Measurements from ENCODE around the gene CCDC179.

DNA sequence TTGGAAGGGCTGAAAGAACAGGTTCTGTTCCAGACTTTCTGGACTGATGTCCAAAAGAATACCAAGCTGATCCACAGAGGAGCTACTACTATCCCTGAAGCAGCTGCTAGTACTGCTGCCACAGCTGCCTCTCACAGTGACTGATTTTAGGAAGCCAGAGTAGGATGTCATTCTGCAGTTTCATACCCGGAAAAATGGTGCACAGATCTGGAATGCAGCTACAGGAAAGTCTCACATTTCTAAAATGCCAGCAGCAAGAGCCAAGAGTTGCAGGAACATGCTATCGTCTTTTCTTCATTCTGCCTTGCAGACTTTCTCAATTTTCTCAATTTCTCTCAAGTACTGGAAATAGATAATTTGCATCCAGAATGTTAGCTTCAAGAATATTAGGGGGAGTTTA lies 19.4 kb upstream of the CCDC179 start:
- TF ChIP-seq EZH2phosphoT487 (IDR thresholded peaks at IDR 0.05; ENCODE audit: low read depth) = no peak
- TF ChIP-seq, protein P1, sequence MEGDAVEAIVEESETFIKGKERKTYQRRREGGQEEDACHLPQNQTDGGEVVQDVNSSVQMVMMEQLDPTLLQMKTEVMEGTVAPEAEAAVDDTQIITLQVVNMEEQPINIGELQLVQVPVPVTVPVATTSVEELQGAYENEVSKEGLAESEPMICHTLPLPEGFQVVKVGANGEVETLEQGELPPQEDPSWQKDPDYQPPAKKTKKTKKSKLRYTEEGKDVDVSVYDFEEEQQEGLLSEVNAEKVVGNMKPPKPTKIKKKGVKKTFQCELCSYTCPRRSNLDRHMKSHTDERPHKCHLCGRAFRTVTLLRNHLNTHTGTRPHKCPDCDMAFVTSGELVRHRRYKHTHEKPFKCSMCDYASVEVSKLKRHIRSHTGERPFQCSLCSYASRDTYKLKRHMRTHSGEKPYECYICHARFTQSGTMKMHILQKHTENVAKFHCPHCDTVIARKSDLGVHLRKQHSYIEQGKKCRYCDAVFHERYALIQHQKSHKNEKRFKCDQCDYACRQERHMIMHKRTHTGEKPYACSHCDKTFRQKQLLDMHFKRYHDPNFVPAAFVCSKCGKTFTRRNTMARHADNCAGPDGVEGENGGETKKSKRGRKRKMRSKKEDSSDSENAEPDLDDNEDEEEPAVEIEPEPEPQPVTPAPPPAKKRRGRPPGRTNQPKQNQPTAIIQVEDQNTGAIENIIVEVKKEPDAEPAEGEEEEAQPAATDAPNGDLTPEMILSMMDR (IDR thresholded peaks at IDR 0.05; ENCODE audit: low read depth, low read length) = no peak
